Right renal pelvis (tissue), 4 donors: Measurements from ENCODE around the gene GLB1L. TPM values are rescaled to one million over a fixed set of nuclear protein-coding genes. Genes with fewer than 3 reads are reported as not detected.

Experiments
- polyA plus RNA-seq, 4 donors: library from polyadenylated mRNA; unstranded; fragments of 120-200 nt; gene quantifications; one replicate each; pipeline ENCODE4 v1.2.1, GENCODE V29; 2013; ENCODE audit not compliant: insufficient read length in 4 of 4

Gene GLB1L
- polyA plus RNA-seq, 4 donors, result 21.3 to 28.2 (median 24.2) TPM

Other genes with a start within 250 kb of the GLB1L start
- under 1 TPM; 0.19 to 0.41 (median 0.25) TPM for gene CFAP65, start 203.9 kb downstream of the GLB1L start, polyA plus RNA-seq
- 1 to 10 TPM; 1.5 to 2.5 (median 1.8) TPM for gene IHH, start 184.5 kb downstream of the GLB1L start, polyA plus RNA-seq
- 10 to 100 TPM; 18.8 to 21.3 (median 20.1) TPM for gene NHEJ1, start 84.6 kb downstream of the GLB1L start, polyA plus RNA-seq
- gene SLC23A3, start 75.4 kb downstream of the GLB1L start, polyA plus RNA-seq, result 10 to 100 TPM; 14.8 to 23.3 (median 18.8) TPM
- gene CNPPD1, start 68.5 kb downstream of the GLB1L start, polyA plus RNA-seq, result 10 to 100 TPM; 66.2 to 75.3 (median 70.5) TPM
- 100 to 1,000 TPM; 110 to 129 (median 121) TPM for gene RETREG2, start 67.2 kb downstream of the GLB1L start, polyA plus RNA-seq
- gene ZFAND2B, start 38.7 kb downstream of the GLB1L start, polyA plus RNA-seq, result 10 to 100 TPM; 40.5 to 46.5 (median 43.2) TPM
- gene ABCB6, start 26.5 kb downstream of the GLB1L start, polyA plus RNA-seq, result 10 to 100 TPM; 32.4 to 40.3 (median 36.8) TPM
- 10 to 100 TPM; 43.5 to 49.3 (median 45.6) TPM for gene ATG9A, start 15.8 kb downstream of the GLB1L start, polyA plus RNA-seq
- 10 to 100 TPM; 40.5 to 59.2 (median 50.4) TPM for gene ANKZF1, start 15.6 kb downstream of the GLB1L start, polyA plus RNA-seq
- gene STK16, start within 50 bp of the GLB1L start, polyA plus RNA-seq, result 10 to 100 TPM; 36.3 to 41.8 (median 37.8) TPM
- under 1 TPM; 0.87 to 0.97 (median 0.92) TPM for gene TUBA4B, start 7.8 kb upstream of the GLB1L start, polyA plus RNA-seq
- 10 to 100 TPM; 34.0 to 60.1 (median 37.1) TPM for gene TUBA4A, start 8.5 kb upstream of the GLB1L start, polyA plus RNA-seq
- gene DNAJB2, start 33.9 kb upstream of the GLB1L start, polyA plus RNA-seq, result 10 to 100 TPM; 73.3 to 89.5 (median 76.2) TPM
- under 1 TPM in 2 of 4 donors, not detected in 2; 0.31 to 0.56 TPM for gene PTPRN, start 64.0 kb upstream of the GLB1L start, polyA plus RNA-seq
- not detected for gene RESP18, start 87.3 kb upstream of the GLB1L start, polyA plus RNA-seq
- 10 to 100 TPM; 54.2 to 67.5 (median 58.2) TPM for gene DNPEP, start 142.5 kb upstream of the GLB1L start, polyA plus RNA-seq
- gene DES, start 172.9 kb upstream of the GLB1L start, polyA plus RNA-seq, result 1 to 10 TPM; 5.9 to 6.8 (median 6.6) TPM
- 10 to 100 TPM; 10.3 to 15.2 (median 13.3) TPM for gene SPEG, start 189.4 kb upstream of the GLB1L start, polyA plus RNA-seq